Measurements from ENCODE around the gene PSMG1.
"Not testable (repeated sequence)": the region's sequence is repeated elsewhere in the genome, so short reads cannot be mapped to it uniquely, and the experiment has no call there.

The PSMG1 gene

DNA sequence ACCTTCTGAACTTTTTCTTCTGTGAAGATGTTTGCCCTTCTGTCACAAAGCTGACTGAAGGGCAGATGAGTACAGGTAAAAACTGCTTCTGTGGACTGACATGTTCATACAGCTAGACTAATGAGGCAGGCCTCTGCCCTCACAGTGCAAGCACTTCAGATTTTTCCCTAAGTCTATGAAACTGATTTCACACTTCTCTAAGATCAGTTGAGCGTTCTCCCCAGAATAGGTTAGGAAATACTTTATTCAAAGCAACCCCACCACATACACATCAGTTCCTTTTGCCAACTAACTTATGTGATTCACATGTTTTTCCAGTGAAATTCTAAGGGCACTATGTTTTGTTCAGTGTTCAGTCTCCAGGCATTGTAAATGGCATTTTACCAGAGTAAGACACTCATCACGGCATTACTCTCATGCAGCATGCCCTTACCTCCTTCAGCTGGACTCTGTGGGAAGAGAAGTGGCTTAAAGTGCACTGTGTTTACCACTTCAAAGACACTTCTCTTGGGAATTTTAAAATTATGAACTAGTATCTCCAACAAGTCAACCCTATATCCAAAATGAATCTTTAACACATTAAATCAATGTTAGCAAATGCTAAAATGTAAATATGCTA is 5.4 kb upstream of the PSMG1 start:
- DNase-seq, result no peak

DNA sequence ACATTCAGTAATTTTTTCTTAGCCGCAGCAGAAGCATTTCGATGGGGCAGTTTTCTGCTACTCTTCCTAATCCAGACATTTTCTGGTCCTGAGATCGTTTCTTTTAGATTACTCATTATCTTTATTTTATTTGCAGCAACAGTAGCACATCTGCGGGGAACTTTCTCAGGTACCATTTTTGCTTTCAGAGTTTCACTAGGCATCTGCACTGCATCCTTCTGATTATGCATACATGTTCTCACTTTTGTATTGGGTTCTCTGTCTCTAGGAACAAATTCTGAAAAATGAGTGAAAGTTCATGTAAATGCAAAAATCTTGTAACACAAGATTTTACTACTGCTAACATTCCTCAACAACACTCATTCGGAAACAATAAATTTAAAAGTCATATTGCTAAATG is 3.9 kb upstream of the PSMG1 start:
- no peak for DNase-seq

DNA sequence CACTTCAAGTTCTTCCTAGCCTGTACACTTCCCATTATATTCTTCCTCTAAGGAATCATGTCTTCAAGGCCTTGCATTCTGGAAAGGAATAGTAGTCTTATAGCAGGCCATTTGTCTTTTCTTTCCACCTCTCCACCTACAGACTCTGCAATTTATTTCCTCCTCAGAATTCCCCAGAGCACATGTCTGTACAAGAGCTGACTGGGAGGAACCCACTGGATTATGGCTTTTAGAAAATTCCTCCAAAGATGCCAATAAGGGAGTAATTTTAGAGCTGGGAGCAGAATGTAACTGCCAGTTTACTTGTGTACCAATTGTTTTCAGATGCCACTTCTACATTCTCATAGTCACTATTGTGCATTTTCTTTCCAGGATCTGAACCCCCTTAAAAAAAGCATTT is 3.4 kb upstream of the PSMG1 start:
- no peak for DNase-seq

GRCh38 chr21:39185157-39185556 is 1.9 kb upstream of the PSMG1 start:
- no peak for DNase-seq

GRCh38 chr21:39184050-39184980 is 1.1 kb upstream of the PSMG1 start:
- no peak for DNase-seq

DNA sequence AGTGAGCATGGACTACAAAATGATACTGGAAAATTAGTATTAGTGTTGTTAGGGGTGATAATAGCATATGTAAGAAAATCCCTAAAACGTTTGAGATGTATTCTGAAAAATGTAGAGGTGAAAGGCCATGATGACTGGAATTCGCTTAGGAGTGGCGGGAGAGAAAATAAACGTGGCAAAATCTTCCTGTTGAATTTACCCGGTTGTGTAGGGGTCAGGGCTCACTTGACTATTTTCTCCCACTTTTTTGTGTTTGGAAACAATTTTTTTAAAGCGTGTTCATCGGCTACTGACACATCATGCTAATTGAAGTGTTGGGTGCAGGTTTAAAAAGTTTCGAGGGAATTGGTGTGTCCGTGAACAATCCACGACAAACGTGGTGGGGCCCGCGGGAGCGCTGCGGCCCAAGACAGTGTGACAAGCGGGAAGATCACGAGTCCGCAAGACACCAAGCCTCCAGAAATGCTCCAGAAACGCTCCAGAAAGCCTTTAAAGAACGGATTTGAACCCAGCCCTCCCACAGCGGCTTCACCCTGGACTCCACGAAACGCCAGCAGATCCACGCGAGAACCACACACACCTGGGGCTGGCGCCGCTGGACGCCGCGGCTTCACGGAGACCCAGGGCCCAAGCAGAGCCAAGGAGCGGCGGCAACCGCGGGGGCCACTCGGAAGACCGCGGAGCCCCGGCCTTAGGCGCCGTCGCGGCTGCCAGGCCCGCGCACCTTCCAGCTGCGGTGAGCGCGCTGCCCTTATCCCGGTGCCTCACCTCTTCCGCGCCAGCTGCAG is 573 bp downstream of the PSMG1 start:
- no peak for DNase-seq

DNA sequence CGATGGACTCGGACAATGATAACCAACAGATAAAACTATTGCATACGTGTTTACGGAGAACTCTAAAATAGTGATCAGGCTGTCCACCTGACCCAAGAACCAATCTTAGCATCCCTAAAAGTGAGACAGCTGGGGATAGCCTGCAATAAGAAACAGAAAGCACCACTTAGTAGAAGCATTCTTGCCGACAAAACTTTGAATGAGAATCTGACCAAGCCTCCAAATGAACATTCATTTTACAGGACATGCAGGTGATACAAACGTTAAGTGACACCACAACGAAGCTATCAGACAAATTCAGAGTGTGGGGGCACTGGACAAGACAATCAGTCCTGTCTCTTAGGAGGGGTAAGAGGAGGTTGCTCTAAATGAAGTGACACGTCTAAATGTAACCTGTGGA is 1.2 kb downstream of the PSMG1 start:
- DNase-seq, result no peak

DNA sequence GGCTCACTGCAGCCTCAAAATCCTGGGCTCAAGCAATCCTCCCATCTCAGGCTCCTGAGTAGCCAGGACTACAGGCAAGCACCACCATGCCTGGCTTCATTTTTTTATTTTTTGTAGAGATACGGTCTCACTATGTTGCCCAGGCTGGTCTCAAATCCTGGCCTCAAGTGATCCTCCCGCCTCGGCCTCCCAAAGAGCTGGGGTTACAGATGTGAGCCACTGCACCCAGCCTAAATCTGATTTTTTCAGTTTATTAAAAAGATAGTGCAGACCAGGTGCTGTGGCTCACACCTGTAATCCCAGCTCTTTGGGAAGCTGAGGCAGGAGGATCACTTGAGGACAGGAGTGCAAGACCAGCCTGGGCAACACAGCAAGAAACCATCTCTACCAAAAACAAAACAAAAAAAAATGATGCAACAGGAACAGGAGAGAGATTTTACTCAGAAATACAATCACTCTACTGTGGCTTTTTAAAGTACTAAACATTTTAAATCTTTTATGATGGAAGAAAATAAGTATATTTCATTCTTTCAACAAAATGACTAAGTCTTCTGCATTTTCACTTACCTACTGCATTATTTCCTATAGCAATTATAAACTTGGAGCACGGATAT is 1.9 kb downstream of the PSMG1 start:
- DNase-seq, result no peak

DNA sequence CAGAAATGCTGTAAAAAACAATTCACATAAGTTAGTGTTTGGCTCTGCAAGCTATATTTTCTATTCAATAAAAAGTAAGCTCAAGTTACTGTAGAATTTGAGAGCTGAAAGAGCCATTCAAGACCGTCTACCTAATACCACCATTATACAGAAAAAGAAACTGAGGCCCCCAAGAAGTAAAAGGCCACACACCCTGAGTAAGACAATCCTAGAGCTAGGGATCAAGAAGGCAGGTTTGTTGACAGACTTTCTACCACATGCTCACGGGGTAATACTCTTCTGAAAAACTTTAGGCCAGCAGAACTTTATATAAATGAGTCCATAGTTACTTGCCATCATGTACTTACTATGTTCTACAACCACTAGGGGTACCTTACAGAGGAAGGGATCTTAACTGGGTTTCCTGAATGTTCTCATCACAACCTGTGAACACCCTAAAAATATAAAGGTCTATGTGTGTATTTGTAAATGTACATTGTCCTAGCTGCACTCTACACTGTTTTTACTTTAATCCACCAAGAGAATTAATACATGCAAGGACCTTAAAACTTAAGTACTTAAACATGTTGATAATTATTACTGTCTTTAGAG is 2.7 kb downstream of the PSMG1 start:
- DNase-seq, result no peak

GRCh38 chr21:39178421-39178820 is 4.8 kb downstream of the PSMG1 start:
- DNase-seq, result no peak

- peak; percentile 31 for DNase-seq
These were observed 7.0 kb downstream of the PSMG1 start for GRCh38 chr21:39176271-39176709.

- no peak for DNase-seq
These were observed 7.6 kb downstream of the PSMG1 start for GRCh38 chr21:39175665-39176064.

DNA sequence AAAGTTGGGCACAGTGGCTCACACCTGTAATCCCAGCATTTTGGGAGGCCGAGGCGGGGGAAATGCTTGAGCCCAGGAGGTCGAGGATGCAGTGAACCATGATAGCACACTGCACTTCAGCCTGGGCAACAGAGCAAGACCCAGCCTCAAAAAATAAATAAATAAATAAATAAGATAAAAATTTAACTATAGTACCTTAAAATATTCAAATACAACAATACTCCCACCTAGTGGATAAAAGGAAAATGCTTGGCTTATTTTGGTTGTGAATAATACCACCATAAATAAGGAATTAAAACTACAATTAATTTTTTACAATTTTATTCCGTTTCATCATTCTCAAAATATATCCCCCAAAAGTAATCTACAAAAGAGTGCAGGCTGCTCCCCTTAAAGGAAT is 8.1 kb downstream of the PSMG1 start:
- peak; percentile 22 for DNase-seq

DNA sequence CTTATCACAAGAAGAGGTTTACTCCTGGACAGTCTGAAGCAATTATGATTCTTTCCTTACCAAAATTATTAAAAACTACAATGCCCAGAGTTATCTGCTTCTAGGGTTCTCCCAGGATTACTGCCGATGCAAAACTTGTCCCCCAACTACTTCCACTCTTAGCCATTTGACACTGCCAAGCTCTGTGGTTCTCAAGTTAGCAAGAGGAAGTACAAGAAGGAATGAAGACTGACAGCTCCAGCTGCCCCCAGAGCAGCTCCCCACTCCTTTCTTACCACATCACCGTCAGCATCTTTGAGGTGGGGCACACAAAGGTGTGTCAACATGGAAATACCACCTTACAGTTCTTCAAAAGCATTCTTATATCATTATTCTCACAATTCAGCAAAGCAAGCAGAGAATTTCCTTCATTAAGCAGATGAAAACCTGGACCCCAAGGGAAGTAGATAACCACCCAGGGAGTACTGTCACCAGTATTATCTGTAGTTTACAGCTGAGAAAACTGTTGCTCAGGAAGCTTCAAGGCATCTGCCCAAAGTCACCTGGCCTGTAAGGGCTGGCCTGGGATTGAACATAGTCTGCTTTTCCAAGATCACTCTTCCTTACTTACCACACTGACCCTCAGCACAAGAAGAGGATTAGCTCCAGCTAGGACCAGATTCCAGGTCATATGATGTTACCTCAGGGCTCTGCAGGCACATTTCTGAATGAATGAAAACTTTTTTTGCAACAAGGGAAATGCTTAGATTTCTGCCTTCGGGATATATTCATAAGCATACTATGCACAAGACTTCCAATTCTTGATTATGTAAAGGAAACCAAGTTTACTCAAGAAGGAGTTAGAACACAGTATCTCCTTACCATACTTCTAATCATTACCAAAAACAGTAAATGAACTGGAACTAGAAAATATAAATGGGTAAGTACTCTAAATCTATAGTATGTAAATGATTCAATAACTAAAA is 9.3 kb downstream of the PSMG1 start:
- no peak for DNase-seq

DNA sequence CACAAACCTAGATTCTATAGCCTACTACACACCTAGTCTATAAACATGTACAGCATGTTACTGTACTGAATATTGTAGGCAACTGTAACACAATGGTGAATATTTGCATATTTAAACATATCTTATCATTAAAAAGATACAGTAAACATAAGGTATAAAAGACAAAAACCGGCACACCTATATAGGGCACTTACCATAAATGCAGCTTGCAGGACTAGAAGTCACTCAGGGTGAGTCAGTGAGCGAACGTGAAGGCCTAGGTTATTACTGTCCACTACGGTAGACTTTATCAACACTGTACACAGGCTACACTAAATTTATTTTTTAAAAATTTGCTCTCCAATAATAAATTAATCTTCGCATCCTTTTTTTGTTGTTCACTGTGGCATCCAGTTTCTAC is 13.3 kb downstream of the PSMG1 start:
- no peak for DNase-seq

- DNase-seq, result no peak
These were observed 14.5 kb downstream of the PSMG1 start for GRCh38 chr21:39168800-39169199.

- no peak for DNase-seq
These were observed 18.7 kb downstream of the PSMG1 start for GRCh38 chr21:39164523-39164922.

GRCh38 chr21:39161064-39161463 is 22.2 kb downstream of the PSMG1 start:
- DNase-seq, result no peak

DNA sequence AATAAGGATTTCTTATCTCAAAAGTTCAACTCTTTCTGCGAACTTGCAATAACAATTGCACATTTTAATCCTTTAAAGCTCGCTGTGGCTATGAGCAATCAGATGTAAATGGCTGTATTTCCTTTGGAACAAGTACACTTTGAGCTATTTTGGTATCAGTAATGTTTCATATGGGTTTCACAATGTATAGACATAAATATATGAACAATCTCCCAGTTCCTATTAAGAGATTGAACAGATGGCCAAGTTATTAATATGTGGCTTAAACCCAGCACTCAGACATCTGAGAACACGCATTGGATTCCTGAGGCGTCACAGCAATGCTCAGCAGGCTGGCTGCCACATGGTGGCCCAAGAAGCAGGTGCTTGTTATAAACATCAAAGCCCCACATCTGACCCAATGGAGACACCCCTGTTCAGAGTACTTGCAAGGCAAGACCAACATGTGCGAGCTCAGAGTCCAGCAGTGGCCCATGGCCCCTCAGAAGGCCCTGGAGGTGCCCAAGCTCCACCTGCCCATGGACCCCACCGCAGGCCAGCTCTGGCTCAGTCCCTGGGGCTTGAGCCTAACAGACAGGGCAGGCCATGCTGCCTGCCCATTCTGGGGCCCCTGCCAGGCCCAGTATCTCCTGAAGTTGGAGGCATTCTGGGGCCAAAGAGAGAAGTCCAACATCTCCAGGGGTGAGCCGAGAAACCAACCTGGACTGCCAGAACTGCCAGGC is 23.7 kb downstream of the PSMG1 start:
- peak; percentile 61 for DNase-seq

GRCh38 chr21:39157241-39157640 is 26.0 kb downstream of the PSMG1 start:
- DNase-seq, result not testable (repeated sequence)
